OCI-LY3 (cell line): ENCODE results near the gene ACACA.
A peak's percentile ranks its signal among the peaks of the same experiment; 100 is the strongest.

ENCODE experiments used
- H2AFZ ChIP-seq: fragments of 200-600, 300-600 bp; shearing (Covaris generic); 2 replicates; pipeline ENCODE4 v1.6.0; 2014; ENCODE audit warnings: antibody characterized with exemption, low read depth, low read length
- H3K27ac ChIP-seq: fragments of 200-600, 300-600 bp; sonication (generic); 2 replicates; pipeline ENCODE4 v1.5.1; 2014; ENCODE audit warnings: mild to moderate bottlenecking, low read length, moderate library complexity, mixed read lengths
- H3K27me3 ChIP-seq: fragments of 200-600, 300-600 bp; sonication (generic); 2 replicates; pipeline ENCODE4 v1.6.1; 2014; ENCODE audit warnings: low read depth, low read length, mixed read lengths
- H3K36me3 ChIP-seq: fragments of 200-600, 300-600 bp; sonication (generic); replicated peaks from 2 replicates; pipeline ENCODE3; 2014; ENCODE audit warnings: low read depth, low read length, mixed read lengths
- H3K4me1 ChIP-seq: fragments of 300-600, 200-600 bp; sonication (generic); 2 replicates; pipeline ENCODE4 v1.6.1; 2014; ENCODE audit warnings: low read length, mixed read lengths
- H3K4me2 ChIP-seq: fragments of 200-600, 300-600 bp; sonication (generic); 2 replicates; pipeline ENCODE4 v1.6.1; 2014; ENCODE audit warnings: low read length, mixed read lengths
- H3K4me3 ChIP-seq: fragments of 300-600, 200-600 bp; sonication (generic); 2 replicates; pipeline ENCODE4 v1.5.1; 2014; ENCODE audit warnings: antibody characterized with exemption, mild to moderate bottlenecking, low read length, moderate library complexity
- H3K79me2 ChIP-seq: fragments of 300-600, 200-600 bp; shearing (Covaris generic); 2 replicates; pipeline ENCODE4 v1.6.1; 2014; ENCODE audit warnings: mild to moderate bottlenecking, low read length, mixed read lengths
- H3K9ac ChIP-seq: fragments of 300-600, 200-600 bp; shearing (Covaris generic); 2 replicates; pipeline ENCODE4 v1.6.0; 2014; ENCODE audit warnings: mild to moderate bottlenecking, low read length, moderate library complexity
- H3K9me3 ChIP-seq: fragments of 200-600, 300-600 bp; shearing (Covaris generic); 2 replicates; pipeline ENCODE4 v1.6.1; 2014; ENCODE audit warnings: low read length, mixed read lengths; ENCODE audit not compliant: insufficient read depth
- H4K20me1 ChIP-seq: fragments of 200-600, 300-600 bp; sonication (generic); 2 replicates; pipeline ENCODE4 v1.6.1; 2016; ENCODE audit warnings: low read length, mixed read lengths; ENCODE audit not compliant: insufficient read depth
- EZH2phosphoT487 ChIP-seq: fragments of 200-600 bp; shearing (Covaris generic); IDR thresholded peaks from 2 replicates; pipeline ENCODE4 v1.6.1; 2018; ENCODE audit warnings: antibody characterized with exemption, mixed run types, low read depth
- TF ChIP-seq, protein P1 (sequence below): fragments of 200-600, 300-600 bp; sonication (generic); IDR thresholded peaks from 2 replicates; pipeline ENCODE4 v1.5.1; 2014; ENCODE audit warnings: antibody characterized with exemption, low read length, low read depth

ACACA gene

DNA sequence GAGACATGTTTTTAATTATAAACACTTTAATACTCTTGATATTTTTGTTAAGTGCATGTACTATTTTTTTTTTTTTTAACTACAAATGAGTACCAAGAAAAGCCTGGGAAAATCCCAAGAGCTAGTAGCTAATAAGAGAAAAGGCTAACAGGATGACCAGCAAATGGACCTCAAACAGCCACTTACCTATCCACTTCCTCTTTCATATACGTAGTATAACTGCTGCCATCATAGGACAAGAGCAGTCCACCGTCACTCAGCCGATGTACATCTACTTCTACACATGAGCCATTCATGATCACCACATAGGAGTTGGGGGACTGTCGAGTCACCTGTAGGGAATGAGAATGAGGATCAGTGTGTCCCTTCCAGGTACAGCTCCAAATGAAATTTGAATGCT, 158.8 kb downstream of the ACACA start:
- Histone ChIP-seq H3K4me3 (no peak overlapping the region), H3K9ac (no peak overlapping the region), H3K36me3 (peaks cover 42% of the 10 kb centered on the region), H3K4me1 (no peaks in the 10 kb centered on the region), H3K79me2 (no peaks in the 10 kb centered on the region), H3K27ac (no peak overlapping the region), H4K20me1 (no peaks in the 10 kb centered on the region), H3K9me3 (no peaks in the 10 kb centered on the region), H2AFZ (no peak overlapping the region), H3K27me3 (no peaks in the 10 kb centered on the region), H3K4me2 (no peak overlapping the region)
- TF ChIP-seq EZH2phosphoT487, result no peak

DNA sequence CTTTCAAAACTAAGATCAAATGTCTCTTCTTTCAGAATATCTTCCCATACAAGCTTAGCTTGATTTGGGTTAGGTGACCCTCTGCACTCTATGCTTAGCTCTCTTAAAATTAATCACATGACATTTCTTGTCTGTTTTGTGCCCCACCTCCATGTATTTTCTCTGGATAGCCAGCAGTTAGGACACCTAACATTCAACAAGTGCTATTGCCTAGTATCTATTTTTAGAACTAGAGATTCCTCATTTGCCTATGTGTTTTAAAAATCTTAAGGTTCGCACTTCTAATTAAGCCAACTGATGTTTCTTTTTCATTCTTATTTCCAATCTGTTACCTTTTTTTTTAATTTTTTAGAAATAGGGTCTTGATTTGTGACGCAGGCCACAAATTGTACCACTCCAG, 160.6 kb downstream of the ACACA start:
- Histone ChIP-seq H3K4me1 (no peaks in the 10 kb centered on the region), H3K27ac (no peak overlapping the region)

DNA sequence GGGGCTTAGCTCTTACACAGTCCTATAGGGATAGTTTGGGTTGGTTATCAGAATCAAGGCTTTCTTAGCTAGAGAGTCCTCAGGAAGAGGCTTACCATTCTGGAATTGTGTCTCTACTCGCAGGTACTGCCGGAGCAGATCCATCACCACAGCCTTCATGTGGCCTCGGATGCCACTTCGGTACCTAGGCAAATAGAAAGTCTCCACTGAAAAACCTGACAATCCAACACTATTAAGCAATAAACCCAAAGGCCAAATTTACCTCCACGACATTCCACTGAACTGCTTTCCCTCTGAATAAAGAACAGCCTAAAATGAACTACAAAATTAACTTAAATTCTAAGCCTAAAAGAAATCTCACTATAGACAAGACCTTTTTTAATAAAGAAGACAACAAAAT, 166.3 kb downstream of the ACACA start:
- H3K36me3 ChIP-seq, result peaks cover 47% of the 10 kb centered on the region
- H3K79me2 ChIP-seq, result no peaks in the 10 kb centered on the region
- TF ChIP-seq EZH2phosphoT487, result no peak
- TF ChIP-seq, protein P1, sequence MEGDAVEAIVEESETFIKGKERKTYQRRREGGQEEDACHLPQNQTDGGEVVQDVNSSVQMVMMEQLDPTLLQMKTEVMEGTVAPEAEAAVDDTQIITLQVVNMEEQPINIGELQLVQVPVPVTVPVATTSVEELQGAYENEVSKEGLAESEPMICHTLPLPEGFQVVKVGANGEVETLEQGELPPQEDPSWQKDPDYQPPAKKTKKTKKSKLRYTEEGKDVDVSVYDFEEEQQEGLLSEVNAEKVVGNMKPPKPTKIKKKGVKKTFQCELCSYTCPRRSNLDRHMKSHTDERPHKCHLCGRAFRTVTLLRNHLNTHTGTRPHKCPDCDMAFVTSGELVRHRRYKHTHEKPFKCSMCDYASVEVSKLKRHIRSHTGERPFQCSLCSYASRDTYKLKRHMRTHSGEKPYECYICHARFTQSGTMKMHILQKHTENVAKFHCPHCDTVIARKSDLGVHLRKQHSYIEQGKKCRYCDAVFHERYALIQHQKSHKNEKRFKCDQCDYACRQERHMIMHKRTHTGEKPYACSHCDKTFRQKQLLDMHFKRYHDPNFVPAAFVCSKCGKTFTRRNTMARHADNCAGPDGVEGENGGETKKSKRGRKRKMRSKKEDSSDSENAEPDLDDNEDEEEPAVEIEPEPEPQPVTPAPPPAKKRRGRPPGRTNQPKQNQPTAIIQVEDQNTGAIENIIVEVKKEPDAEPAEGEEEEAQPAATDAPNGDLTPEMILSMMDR, result no peak
- H2AFZ ChIP-seq, result no peak overlapping the region
- no peak overlapping the region for H3K4me3 ChIP-seq
- H4K20me1 ChIP-seq, result no peaks in the 10 kb centered on the region
- no peak overlapping the region for H3K4me2 ChIP-seq
- H3K9ac ChIP-seq, result no peak overlapping the region
- no peaks in the 10 kb centered on the region for H3K4me1 ChIP-seq
- H3K27me3 ChIP-seq, result no peaks in the 10 kb centered on the region
- H3K27ac ChIP-seq, result no peak overlapping the region
- H3K9me3 ChIP-seq, result no peaks in the 10 kb centered on the region

More for the DNA sequence above, 160.6 kb downstream of the ACACA start:
- no peak for TF ChIP-seq EZH2phosphoT487
- TF ChIP-seq, protein P1, result no peak
- no peak overlapping the region for H3K9ac ChIP-seq
- peaks cover 49% of the 10 kb centered on the region for H3K36me3 ChIP-seq
- no peaks in the 10 kb centered on the region for H3K79me2 ChIP-seq
- no peaks in the 10 kb centered on the region for H3K27me3 ChIP-seq
- H4K20me1 ChIP-seq, result no peaks in the 10 kb centered on the region
- no peak overlapping the region for H3K4me3 ChIP-seq
- H3K4me2 ChIP-seq, result no peak overlapping the region
- no peak overlapping the region for H2AFZ ChIP-seq
- no peaks in the 10 kb centered on the region for H3K9me3 ChIP-seq

DNA sequence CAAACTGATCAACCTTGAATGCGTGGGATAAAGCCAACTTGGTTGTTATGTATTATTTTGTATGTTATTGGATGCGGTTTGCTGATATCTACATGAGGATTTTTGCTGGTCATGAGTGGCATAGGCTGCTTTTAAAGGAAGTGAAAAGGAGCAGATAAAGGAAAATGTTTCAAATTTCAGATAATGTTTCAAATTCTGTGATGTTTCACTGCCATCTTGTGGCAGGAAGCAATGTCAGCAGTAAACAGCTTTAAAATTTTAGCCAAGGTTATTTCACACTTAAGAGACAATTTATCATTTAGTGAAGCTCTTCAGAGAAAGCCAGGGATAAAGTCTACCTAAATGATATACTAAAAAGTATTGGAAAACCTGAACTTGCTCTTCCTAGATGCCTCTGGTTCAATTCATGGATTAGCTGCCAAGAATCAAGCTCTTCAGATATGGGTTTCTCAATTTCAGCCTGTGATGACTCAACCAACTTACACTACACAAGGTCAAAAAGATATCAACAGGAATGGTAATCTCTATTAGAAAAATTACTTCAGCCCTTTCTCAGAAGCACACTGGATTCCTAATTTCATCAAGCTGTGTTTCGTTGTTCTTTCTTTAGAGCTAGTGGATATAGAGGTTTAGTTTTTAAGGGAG, 166.8 kb downstream of the ACACA start:
- Histone ChIP-seq H3K4me3 (no peak overlapping the region), H3K27ac (no peak overlapping the region), H3K79me2 (no peaks in the 10 kb centered on the region), H3K4me1 (no peaks in the 10 kb centered on the region), H4K20me1 (no peaks in the 10 kb centered on the region), H3K27me3 (no peaks in the 10 kb centered on the region), H3K4me2 (no peak overlapping the region), H3K9ac (no peak overlapping the region), H3K36me3 (peaks cover 49% of the 10 kb centered on the region), H3K9me3 (no peaks in the 10 kb centered on the region), H2AFZ (no peak overlapping the region)
- no peak for TF ChIP-seq EZH2phosphoT487
- TF ChIP-seq, protein P1, result peak; percentile 74
